Type B pancreatic cell (in vitro differentiated cells): ENCODE measurements around the gene AADAT. TPM values are rescaled to one million over a fixed set of nuclear protein-coding genes. Genes with fewer than 3 reads are reported as not detected.

ENCODE experiments used
- DNase-seq: peaks from one replicate; pipeline ENCODE4 v3.0.0; 2021; ENCODE audit warnings: mixed read lengths; ENCODE audit not compliant: unreplicated experiment; ENCODE audit errors: extremely low spot score
- H3K27ac Mint-ChIP-seq: 2 replicates; pipeline ENCODE4 v1.8.0; 2021; ENCODE audit warnings: mild to moderate bottlenecking, mixed read lengths
- H3K27me3 Mint-ChIP-seq: 2 replicates; pipeline ENCODE4 v1.8.0; 2021; ENCODE audit warnings: mixed read lengths
- H3K36me3 Mint-ChIP-seq: 2 replicates; pipeline ENCODE4 v1.8.0; 2021; ENCODE audit warnings: mixed read lengths
- H3K4me1 Mint-ChIP-seq: one replicate; pipeline ENCODE4 v1.8.0; 2021; ENCODE audit warnings: mixed read lengths; ENCODE audit not compliant: unreplicated experiment
- H3K4me3 Mint-ChIP-seq: 2 replicates; pipeline ENCODE4 v1.8.0; 2021; ENCODE audit warnings: mild to moderate bottlenecking, mixed read lengths
- H3K9me3 Mint-ChIP-seq: 2 replicates; pipeline ENCODE4 v1.8.0; 2021; ENCODE audit warnings: mixed read lengths
- total RNA-seq: library from RNA; stranded (reverse); gene quantifications from 2 replicates; pipeline ENCODE4 v1.2.1, GENCODE V29; 2021; ENCODE audit warnings: low replicate concordance
- TF ChIP-seq, protein P1 (sequence below): fragments of 200-600 bp; sonication (generic); conservative IDR thresholded peaks from 2 replicates; pipeline ENCODE4 v1.5.0; 2021; ENCODE audit warnings: antibody characterized with exemption, mild to moderate bottlenecking

Gene AADAT
- total RNA-seq, 1 donor from 2014 or later = 27.1 TPM

- Mint-ChIP-seq H3K4me1 (peaks cover 3% of the 10 kb centered on the region), H3K36me3 (no peaks in the 10 kb centered on the region), H3K4me3 (no peak overlapping the region), H3K27ac (no peak overlapping the region), H3K9me3 (no peaks in the 10 kb centered on the region), H3K27me3 (peaks cover 3% of the 10 kb centered on the region)
- DNase-seq = no peak
- TF ChIP-seq, protein P1, sequence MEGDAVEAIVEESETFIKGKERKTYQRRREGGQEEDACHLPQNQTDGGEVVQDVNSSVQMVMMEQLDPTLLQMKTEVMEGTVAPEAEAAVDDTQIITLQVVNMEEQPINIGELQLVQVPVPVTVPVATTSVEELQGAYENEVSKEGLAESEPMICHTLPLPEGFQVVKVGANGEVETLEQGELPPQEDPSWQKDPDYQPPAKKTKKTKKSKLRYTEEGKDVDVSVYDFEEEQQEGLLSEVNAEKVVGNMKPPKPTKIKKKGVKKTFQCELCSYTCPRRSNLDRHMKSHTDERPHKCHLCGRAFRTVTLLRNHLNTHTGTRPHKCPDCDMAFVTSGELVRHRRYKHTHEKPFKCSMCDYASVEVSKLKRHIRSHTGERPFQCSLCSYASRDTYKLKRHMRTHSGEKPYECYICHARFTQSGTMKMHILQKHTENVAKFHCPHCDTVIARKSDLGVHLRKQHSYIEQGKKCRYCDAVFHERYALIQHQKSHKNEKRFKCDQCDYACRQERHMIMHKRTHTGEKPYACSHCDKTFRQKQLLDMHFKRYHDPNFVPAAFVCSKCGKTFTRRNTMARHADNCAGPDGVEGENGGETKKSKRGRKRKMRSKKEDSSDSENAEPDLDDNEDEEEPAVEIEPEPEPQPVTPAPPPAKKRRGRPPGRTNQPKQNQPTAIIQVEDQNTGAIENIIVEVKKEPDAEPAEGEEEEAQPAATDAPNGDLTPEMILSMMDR = no peak
These were observed 74.5 kb downstream of the AADAT start for GRCh38 chr4:170015285-170015684.

DNA sequence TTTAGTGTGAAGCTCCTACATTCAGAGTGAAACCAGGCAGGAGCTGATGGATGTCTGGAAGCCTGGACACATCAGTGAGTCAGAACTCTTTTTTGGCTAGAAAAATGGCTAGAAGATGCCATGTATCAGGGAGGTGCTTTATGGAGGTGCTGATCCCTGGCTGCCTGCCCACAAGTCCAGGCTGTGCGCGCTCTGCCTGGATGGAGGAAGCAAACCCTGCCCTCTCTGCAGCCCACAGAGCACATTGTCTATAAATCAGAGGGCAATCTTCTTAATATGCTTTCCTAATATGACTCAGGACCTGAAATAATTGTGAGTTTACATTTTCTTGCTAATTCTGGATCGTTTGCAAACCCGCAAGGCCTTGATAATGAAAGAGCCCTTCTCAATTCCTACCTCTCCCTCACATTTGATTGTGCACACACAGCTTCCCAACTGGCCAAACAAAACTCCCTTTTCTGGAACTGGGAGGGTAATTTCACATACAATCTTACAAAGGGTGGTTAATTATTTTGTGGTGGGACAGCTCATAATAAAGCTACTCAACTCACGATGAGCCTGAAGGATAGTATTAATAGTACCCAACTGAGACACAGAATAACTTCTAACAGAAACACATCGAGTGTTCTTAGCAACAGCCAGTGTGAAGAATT is 75.3 kb downstream of the AADAT start:
- Mint-ChIP-seq H3K27ac (no peak overlapping the region), H3K9me3 (no peaks in the 10 kb centered on the region), H3K36me3 (no peaks in the 10 kb centered on the region), H3K4me1 (peaks cover 3% of the 10 kb centered on the region), H3K27me3 (no peaks in the 10 kb centered on the region), H3K4me3 (no peak overlapping the region)
- TF ChIP-seq, protein P1 = no peak
- no peak for DNase-seq

GRCh38 chr4:170012629-170012958 is 77.2 kb downstream of the AADAT start:
- DNase-seq = no peak
- no peaks in the 10 kb centered on the region for H3K9me3 Mint-ChIP-seq
- H3K27me3 Mint-ChIP-seq = no peaks in the 10 kb centered on the region
- H3K36me3 Mint-ChIP-seq = no peaks in the 10 kb centered on the region
- H3K27ac Mint-ChIP-seq = no peak overlapping the region
- TF ChIP-seq, protein P1 = no peak
- no peak overlapping the region for H3K4me3 Mint-ChIP-seq
- peaks cover 3% of the 10 kb centered on the region for H3K4me1 Mint-ChIP-seq

GRCh38 chr4:170011921-170012628 is 77.7 kb downstream of the AADAT start:
- DNase-seq = no peak
- H3K4me1 Mint-ChIP-seq = peaks cover 1% of the 10 kb centered on the region
- H3K27ac Mint-ChIP-seq = no peak overlapping the region
- no peaks in the 10 kb centered on the region for H3K36me3 Mint-ChIP-seq
- no peak overlapping the region for H3K4me3 Mint-ChIP-seq
- no peaks in the 10 kb centered on the region for H3K27me3 Mint-ChIP-seq
- no peaks in the 10 kb centered on the region for H3K9me3 Mint-ChIP-seq
- TF ChIP-seq, protein P1 = no peak

Other genes with a start within 250 kb of the AADAT start
- gene MFAP3L, start 63.6 kb downstream of the AADAT start, total RNA-seq = 7.4 and 10.1 TPM in 2 replicates